HG03575 (cell line): ENCODE measurements around the gene MYO5B.

ENCODE experiments used
- ATAC-seq: cut with Tn5 transposase; IDR thresholded peaks from one replicate; pipeline ENCODE4 v1.9.1; 2021; ENCODE audit not compliant: unreplicated experiment, insufficient number of reproducible peaks, low FRiP score; ENCODE audit errors: extremely low read depth

The MYO5B gene

GRCh38 chr18:50089702-50090101 is 105.2 kb downstream of the MYO5B start:
- no peak for ATAC-seq

- no peak for ATAC-seq
Observed at GRCh38 chr18:50083708-50084107, 111.2 kb downstream of the MYO5B start.

- ATAC-seq, result no peak
Observed at GRCh38 chr18:50080932-50081560, 113.9 kb downstream of the MYO5B start.

GRCh38 chr18:50080316-50080715 is 114.6 kb downstream of the MYO5B start:
- ATAC-seq, result no peak

- no peak for ATAC-seq
Observed at GRCh38 chr18:50079571-50080295, 115.2 kb downstream of the MYO5B start.

GRCh38 chr18:50076277-50076676 is 118.7 kb downstream of the MYO5B start:
- no peak for ATAC-seq

- no peak for ATAC-seq
Observed at GRCh38 chr18:50075772-50076171, 119.2 kb downstream of the MYO5B start.

- ATAC-seq, result no peak
Observed at GRCh38 chr18:50074404-50074803, 120.5 kb downstream of the MYO5B start.

GRCh38 chr18:50073319-50073718 is 121.6 kb downstream of the MYO5B start:
- ATAC-seq, result no peak

- ATAC-seq, result no peak
Observed at GRCh38 chr18:50072146-50072545, 122.8 kb downstream of the MYO5B start.

GRCh38 chr18:50071397-50071796 is 123.5 kb downstream of the MYO5B start:
- ATAC-seq, result no peak

- ATAC-seq, result no peak
Observed at GRCh38 chr18:50069422-50069821, 125.5 kb downstream of the MYO5B start.

- no peak for ATAC-seq
Observed at GRCh38 chr18:50065527-50065926, 129.4 kb downstream of the MYO5B start.

- ATAC-seq, result no peak
Observed at GRCh38 chr18:50065039-50065438, 129.9 kb downstream of the MYO5B start.

GRCh38 chr18:50061876-50062517 is 132.9 kb downstream of the MYO5B start:
- ATAC-seq, result no peak

GRCh38 chr18:50060822-50061221 is 134.1 kb downstream of the MYO5B start:
- no peak for ATAC-seq

- ATAC-seq, result no peak
Observed at GRCh38 chr18:50058731-50059130, 136.2 kb downstream of the MYO5B start.

- no peak for ATAC-seq
Observed at GRCh38 chr18:50057009-50057408, 137.9 kb downstream of the MYO5B start.

GRCh38 chr18:50056185-50056584 is 138.8 kb downstream of the MYO5B start:
- no peak for ATAC-seq

- no peak for ATAC-seq
Observed at GRCh38 chr18:50055488-50055887, 139.5 kb downstream of the MYO5B start.
